ENCODE measurements around the gene ARHGAP35. TPM values are rescaled to one million over a fixed set of nuclear protein-coding genes. Genes with fewer than 3 reads are reported as not detected.
"Not testable (repeated sequence)": the region's sequence is repeated elsewhere in the genome, so short reads cannot be mapped to it uniquely, and the experiment has no call there.

ARHGAP35 gene
- total and polyA plus RNA-seq, 11 donors = 34.8 to 91.0 (median 76.5) TPM

GRCh38 chr19:46867170-46867569 is 6.4 kb downstream of the ARHGAP35 start:
- Histone ChIP-seq H3K4me3 (no peak overlapping the region), H3K9me3 (no peaks in the 10 kb centered on the region), H3K36me3 (no peaks in the 10 kb centered on the region), H3K4me1 (peaks cover 5 to 72% (median 50%) of the 10 kb centered on the region in 12 donors), H3K27me3 (no peaks in the 10 kb centered on the region), H3K27ac (peak overlapping the region in 7 of 12 donors; percentile 12 to 62 (median 24))
- DNase-seq (no peak), ATAC-seq (no peak)
- TF ChIP-seq CTCF (IDR thresholded peaks at IDR 0.05) (no peak), POLR2A (IDR thresholded peaks at IDR 0.05) (no peak)
- 38 to 43% (median 40%) methylated on average over 3 of the region's 3 CpGs for WGBS, 4 donors
- intact Hi-C loops (cut with DNase I) = loop anchor here in 3 of 10 donors (5.0 to 10.0 kb wide), 4 partner anchors 35 to 238 kb away; no protein-coding TSS in a partner anchor

GRCh38 chr19:46868025-46868802 is 7.4 kb downstream of the ARHGAP35 start:
- Histone ChIP-seq H3K36me3 (no peaks in the 10 kb centered on the region), H3K4me1 (peaks cover 5 to 61% (median 41%) of the 10 kb centered on the region in 12 donors), H3K27ac (no peak overlapping the region), H3K4me3 (no peak overlapping the region), H3K27me3 (no peaks in the 10 kb centered on the region), H3K9me3 (no peaks in the 10 kb centered on the region)
- 92 to 97% (median 95%) methylated on average over 4 of the region's 4 CpGs for WGBS, 4 donors
- TF ChIP-seq POLR2A (IDR thresholded peaks at IDR 0.05) = no peak
- TF ChIP-seq CTCF (IDR thresholded peaks at IDR 0.05) = no peak
- intact Hi-C loops (cut with DNase I) = loop anchor here in 3 of 10 donors (5.0 to 10.0 kb wide), 4 partner anchors 34 to 237 kb away; no protein-coding TSS in a partner anchor
- no peak for ATAC-seq
- DNase-seq = no peak

GRCh38 chr19:46871173-46871572 is 10.4 kb downstream of the ARHGAP35 start:
- H3K4me1 ChIP-seq = peaks cover 0 to 38% (median 18%) of the 10 kb centered on the region in 12 donors
- H3K9me3 ChIP-seq; intact Hi-C loops (cut with DNase I); DNase-seq; H3K36me3 ChIP-seq; H3K27me3 ChIP-seq; H3K4me3 ChIP-seq; H3K27ac ChIP-seq; ATAC-seq: not testable (repeated sequence)
- WGBS, 4 donors = 89 to 91% (median 90%) methylated on average over 5 of the region's 5 CpGs

- TF ChIP-seq POLR2A (IDR thresholded peaks at IDR 0.05) (no peak), CTCF (IDR thresholded peaks at IDR 0.05) (no peak)
- no peak for DNase-seq
- Histone ChIP-seq H3K9me3 (no peaks in the 10 kb centered on the region), H3K27ac (no peak overlapping the region), H3K36me3 (peaks cover 0 to 3% (median 0%) of the 10 kb centered on the region in 9 donors), H3K4me3 (no peak overlapping the region), H3K4me1 (peaks cover 0 to 20% (median 3%) of the 10 kb centered on the region in 12 donors), H3K27me3 (no peaks in the 10 kb centered on the region)
- 79 to 90% (median 82%) methylated on average over 4 of the region's 4 CpGs for WGBS, 4 donors
- no peak for ATAC-seq
- intact Hi-C loops (cut with DNase I) = no loop called here
These were observed 12.2 kb downstream of the ARHGAP35 start for GRCh38 chr19:46872967-46873366.
